OCI-LY1 (cell line): ENCODE data around the gene STRN4.

ENCODE experiments used
- CTCF ChIP-seq: fragments of 200-600 bp; sonication (generic), shearing (Covaris generic); IDR thresholded peaks from 2 replicates; pipeline ENCODE4 v1.5.1; 2017; ENCODE audit warnings: mild to moderate bottlenecking, antibody characterized with exemption, low read length, moderate library complexity, mixed read lengths
- EZH2 ChIP-seq: fragments of 200-600 bp; sonication (generic), shearing (Covaris generic); IDR thresholded peaks from 2 replicates; pipeline ENCODE4 v1.8.0; 2017; ENCODE audit warnings: borderline replicate concordance, mixed run types, mild to moderate bottlenecking, antibody characterized with exemption, low read length, moderate library complexity, mixed read lengths

- no peak for TF ChIP-seq EZH2
- TF ChIP-seq CTCF: no peak
Measured at GRCh38 chr19:46789371-46789770, 43.1 kb upstream of the STRN4 start.
